Activated T-cell treated with anti-CD3 and anti-CD28 coated beads, Interleukin-2, amount 50 U/mL, for 72 hours (primary cell): ENCODE measurements around the gene WSB1. TPM values are rescaled to one million over a fixed set of nuclear protein-coding genes. Genes with fewer than 3 reads are reported as not detected.

Experiments
- total RNA-seq, 2 donors: library from RNA; stranded (reverse); gene quantifications; one replicate each; pipeline ENCODE4 v1.2.3, GENCODE V29; 2022

WSB1 gene
- total RNA-seq, 2 donors from 2014 or later: 104 to 126 TPM

Other genes with a start within 250 kb of the WSB1 start
- gene KSR1, start 162.3 kb downstream of the WSB1 start, total RNA-seq: 100 to 1,000 TPM; 191 to 296 TPM